ENCODE data around the gene KIFAP3.

GRCh38 chr1:169928438-169929209 is 145.9 kb downstream of the KIFAP3 start:
- TF ChIP-seq CTCF (IDR thresholded peaks at IDR 0.05), result peak; percentile 37 to 61 (median 45)
- no peak for TF ChIP-seq EP300 (IDR thresholded peaks at IDR 0.05)
